ENCODE data around the gene GANAB.

DNA sequence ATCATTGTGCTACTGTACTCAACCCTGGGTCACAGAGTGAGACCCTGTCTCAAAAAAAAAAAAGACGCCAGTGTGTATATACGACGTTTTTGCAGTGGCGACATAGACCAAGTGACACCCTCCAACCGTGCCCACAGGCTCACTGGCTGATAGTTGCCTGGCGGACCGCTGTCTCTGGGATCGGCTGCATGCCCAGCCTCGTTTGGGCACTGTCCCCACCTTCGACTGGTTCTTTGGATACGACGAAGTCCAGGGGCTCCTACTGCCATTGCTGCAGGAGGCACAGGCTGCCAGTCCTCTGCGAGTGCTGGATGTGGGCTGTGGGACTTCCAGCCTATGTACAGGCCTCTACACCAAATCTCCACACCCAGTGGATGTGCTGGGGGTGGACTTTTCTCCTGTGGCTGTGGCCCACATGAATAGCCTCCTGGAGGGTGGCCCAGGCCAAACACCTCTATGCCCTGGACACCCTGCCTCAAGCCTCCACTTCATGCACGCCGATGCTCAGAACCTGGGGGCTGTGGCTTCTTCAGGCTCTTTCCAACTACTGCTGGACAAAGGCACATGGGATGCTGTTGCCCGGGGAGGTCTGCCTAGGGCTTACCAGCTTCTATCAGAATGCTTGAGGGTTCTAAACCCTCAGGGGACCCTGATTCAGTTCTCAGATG is 20.0 kb upstream of the GANAB start:
- TF ChIP-seq EZH2phosphoT487 (IDR thresholded peaks at IDR 0.05; ENCODE audit: unreplicated experiment) = no peak
- TF ChIP-seq, protein P1, sequence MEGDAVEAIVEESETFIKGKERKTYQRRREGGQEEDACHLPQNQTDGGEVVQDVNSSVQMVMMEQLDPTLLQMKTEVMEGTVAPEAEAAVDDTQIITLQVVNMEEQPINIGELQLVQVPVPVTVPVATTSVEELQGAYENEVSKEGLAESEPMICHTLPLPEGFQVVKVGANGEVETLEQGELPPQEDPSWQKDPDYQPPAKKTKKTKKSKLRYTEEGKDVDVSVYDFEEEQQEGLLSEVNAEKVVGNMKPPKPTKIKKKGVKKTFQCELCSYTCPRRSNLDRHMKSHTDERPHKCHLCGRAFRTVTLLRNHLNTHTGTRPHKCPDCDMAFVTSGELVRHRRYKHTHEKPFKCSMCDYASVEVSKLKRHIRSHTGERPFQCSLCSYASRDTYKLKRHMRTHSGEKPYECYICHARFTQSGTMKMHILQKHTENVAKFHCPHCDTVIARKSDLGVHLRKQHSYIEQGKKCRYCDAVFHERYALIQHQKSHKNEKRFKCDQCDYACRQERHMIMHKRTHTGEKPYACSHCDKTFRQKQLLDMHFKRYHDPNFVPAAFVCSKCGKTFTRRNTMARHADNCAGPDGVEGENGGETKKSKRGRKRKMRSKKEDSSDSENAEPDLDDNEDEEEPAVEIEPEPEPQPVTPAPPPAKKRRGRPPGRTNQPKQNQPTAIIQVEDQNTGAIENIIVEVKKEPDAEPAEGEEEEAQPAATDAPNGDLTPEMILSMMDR (conservative IDR thresholded peaks at IDR 0.05; ENCODE audit: low read depth in 2 of 2) = no peak
- no peak for TF ChIP-seq CREB1 (CRISPR knock-in tag; IDR thresholded peaks at IDR 0.05; ENCODE audit: low read depth)

Data from GM23338 (cell line).